ENCODE data around the gene TLCD3B.

TLCD3B gene

DNA sequence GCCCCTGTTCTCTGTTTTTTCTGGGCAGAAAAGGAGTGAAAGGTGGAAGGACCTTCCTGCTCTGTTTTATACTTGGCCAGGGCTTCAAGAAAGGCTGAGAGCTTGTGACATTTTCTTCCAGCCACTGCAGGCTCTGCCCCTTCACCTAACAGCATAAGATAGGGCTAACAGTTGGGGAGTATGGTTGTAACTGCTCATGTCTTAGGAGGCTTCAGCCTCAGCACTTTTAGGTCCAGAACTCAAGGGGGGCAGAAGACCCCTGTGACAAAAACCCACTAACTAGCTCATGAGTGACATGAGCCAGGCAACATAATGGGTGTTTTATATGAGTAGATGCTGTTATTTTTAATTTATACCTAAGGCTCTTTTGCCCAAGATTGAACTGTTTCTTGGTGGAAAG lies 39.4 kb upstream of the TLCD3B start:
- no peak overlapping the region for H3K4me3 ChIP-seq (ENCODE audit: low read depth, low read length)
- no peak for DNase-seq (ENCODE audit: low read depth)
- TF ChIP-seq, protein P1, sequence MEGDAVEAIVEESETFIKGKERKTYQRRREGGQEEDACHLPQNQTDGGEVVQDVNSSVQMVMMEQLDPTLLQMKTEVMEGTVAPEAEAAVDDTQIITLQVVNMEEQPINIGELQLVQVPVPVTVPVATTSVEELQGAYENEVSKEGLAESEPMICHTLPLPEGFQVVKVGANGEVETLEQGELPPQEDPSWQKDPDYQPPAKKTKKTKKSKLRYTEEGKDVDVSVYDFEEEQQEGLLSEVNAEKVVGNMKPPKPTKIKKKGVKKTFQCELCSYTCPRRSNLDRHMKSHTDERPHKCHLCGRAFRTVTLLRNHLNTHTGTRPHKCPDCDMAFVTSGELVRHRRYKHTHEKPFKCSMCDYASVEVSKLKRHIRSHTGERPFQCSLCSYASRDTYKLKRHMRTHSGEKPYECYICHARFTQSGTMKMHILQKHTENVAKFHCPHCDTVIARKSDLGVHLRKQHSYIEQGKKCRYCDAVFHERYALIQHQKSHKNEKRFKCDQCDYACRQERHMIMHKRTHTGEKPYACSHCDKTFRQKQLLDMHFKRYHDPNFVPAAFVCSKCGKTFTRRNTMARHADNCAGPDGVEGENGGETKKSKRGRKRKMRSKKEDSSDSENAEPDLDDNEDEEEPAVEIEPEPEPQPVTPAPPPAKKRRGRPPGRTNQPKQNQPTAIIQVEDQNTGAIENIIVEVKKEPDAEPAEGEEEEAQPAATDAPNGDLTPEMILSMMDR (IDR thresholded peaks at IDR 0.05; ENCODE audit: low read depth, low read length, missing control alignments) = no peak
- in situ Hi-C loops (cut with HindIII; ENCODE audit: low sequenced_read_pairs) = loop anchor here (10.0 kb wide), 1 partner anchor 324 kb away; the partner anchor contains the start of gene ZNF48

DNA sequence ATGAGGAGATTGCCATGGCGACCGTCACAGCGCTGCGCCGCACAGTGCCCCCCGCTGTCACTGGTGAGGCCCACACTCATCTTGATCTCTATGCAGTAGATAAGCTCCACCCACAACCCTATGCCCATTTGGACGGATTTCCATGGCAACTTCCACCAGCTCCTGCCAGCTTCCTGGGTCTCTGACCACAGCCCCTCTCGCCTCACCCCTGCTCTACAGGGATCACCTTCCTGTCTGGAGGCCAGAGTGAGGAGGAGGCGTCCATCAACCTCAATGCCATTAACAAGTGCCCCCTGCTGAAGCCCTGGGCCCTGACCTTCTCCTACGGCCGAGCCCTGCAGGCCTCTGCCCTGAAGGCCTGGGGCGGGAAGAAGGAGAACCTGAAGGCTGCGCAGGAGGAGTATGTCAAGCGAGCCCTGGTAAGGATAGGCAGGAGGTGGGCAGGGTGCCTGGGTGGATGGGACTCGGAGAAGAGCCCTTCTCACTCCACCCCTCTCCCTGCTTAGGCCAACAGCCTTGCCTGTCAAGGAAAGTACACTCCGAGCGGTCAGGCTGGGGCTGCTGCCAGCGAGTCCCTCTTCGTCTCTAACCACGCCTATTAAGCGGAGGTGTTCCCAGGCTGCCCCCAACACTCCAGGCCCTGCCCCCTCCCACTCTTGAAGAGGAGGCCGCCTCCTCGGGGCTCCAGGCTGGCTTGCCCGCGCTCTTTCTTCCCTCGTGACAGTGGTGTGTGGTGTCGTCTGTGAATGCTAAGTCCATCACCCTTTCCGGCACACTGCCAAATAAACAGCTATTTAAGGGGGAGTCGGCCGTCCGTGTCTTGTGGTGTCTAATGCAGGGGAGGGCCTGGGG lies 38.8 kb upstream of the TLCD3B start:
- in situ Hi-C loops (cut with HindIII; ENCODE audit: low sequenced_read_pairs) = loop anchor here (10.0 kb wide), 1 partner anchor 325 kb away; the partner anchor contains the start of gene ZNF48
- no peak for DNase-seq (ENCODE audit: low read depth)
- TF ChIP-seq, protein P1 (IDR thresholded peaks at IDR 0.05; ENCODE audit: low read depth, low read length, missing control alignments) = no peak
- no peak overlapping the region for H3K4me3 ChIP-seq (ENCODE audit: low read depth, low read length)

DNA sequence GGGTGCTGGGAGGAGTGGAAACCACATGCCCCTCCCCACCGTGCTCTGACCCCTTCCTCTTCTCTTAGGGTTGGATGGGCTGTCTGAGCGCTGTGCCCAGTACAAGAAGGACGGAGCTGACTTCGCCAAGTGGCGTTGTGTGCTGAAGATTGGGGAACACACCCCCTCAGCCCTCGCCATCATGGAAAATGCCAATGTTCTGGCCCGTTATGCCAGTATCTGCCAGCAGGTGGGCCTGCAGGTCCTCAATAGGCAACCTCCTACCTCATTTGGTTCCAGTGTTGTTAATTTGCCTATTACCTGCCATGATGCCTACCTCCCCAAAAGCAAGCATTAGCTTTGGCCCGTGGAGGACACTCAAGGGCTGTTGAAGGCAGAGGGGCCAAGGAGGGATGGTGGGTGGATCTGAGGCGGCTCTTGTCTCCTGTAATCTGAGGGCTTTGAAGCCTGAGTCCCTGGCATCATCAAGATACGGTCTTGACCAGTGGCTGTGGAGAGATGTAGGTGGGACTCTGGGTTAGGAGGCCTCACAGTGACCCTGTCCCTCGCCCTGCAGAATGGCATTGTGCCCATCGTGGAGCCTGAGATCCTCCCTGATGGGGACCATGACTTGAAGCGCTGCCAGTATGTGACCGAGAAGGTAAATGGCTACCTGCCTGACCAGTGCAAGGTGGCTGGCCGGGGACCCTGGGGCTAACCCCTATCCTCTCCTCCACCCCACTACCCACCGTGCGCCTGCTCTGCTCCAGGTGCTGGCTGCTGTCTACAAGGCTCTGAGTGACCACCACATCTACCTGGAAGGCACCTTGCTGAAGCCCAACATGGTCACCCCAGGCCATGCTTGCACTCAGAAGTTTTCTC lies 37.9 kb upstream of the TLCD3B start:
- in situ Hi-C loops (cut with HindIII; ENCODE audit: low sequenced_read_pairs) = no loop called here
- TF ChIP-seq, protein P1 (IDR thresholded peaks at IDR 0.05; ENCODE audit: low read depth, low read length, missing control alignments) = peak; percentile 63
- no peak overlapping the region for H3K4me3 ChIP-seq (ENCODE audit: low read depth, low read length)
- no peak for DNase-seq (ENCODE audit: low read depth)

DNA sequence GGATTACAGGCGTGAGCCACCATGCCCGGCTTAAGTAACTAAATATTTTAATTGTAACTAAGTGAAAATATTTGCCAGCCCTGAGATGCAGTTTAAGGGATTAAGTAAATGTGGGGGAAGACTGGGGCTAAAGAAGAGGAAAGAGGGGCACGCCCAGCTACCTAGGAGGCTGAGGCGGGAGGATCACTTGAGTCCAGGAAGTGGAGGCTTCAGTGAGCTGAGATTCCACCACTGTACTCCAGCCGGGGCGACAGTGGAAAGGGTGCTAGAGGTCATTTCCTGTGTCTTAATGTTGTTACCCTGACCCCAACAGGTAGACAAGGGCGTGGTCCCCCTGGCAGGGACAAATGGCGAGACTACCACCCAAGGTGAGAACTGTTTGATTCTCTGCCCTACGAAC lies 37.3 kb upstream of the TLCD3B start:
- DNase-seq (ENCODE audit: low read depth) = no peak
- TF ChIP-seq, protein P1 (IDR thresholded peaks at IDR 0.05; ENCODE audit: low read depth, low read length, missing control alignments) = no peak
- in situ Hi-C loops (cut with HindIII; ENCODE audit: low sequenced_read_pairs) = no loop called here
- no peak overlapping the region for H3K4me3 ChIP-seq (ENCODE audit: low read depth, low read length)

DNA sequence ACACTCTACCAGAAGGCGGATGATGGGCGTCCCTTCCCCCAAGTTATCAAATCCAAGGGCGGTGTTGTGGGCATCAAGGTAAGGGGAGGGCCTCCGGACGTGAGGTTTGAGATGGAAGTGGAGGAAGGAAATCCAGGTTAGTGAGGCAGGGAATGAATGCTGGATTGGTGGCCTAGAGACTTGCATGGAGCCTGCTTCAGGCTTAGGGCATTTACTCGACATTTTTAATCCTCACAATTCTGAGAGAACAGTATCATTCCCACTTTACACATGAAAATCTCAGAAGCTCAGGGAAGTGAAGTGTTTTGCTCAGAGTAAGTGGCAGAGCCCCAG lies 36.5 kb upstream of the TLCD3B start:
- no peak for DNase-seq (ENCODE audit: low read depth)
- in situ Hi-C loops (cut with HindIII; ENCODE audit: low sequenced_read_pairs) = no loop called here
- TF ChIP-seq, protein P1 (IDR thresholded peaks at IDR 0.05; ENCODE audit: low read depth, low read length, missing control alignments) = no peak
- peak overlapping the region; percentile 80 for H3K4me3 ChIP-seq (ENCODE audit: low read depth, low read length)

DNA sequence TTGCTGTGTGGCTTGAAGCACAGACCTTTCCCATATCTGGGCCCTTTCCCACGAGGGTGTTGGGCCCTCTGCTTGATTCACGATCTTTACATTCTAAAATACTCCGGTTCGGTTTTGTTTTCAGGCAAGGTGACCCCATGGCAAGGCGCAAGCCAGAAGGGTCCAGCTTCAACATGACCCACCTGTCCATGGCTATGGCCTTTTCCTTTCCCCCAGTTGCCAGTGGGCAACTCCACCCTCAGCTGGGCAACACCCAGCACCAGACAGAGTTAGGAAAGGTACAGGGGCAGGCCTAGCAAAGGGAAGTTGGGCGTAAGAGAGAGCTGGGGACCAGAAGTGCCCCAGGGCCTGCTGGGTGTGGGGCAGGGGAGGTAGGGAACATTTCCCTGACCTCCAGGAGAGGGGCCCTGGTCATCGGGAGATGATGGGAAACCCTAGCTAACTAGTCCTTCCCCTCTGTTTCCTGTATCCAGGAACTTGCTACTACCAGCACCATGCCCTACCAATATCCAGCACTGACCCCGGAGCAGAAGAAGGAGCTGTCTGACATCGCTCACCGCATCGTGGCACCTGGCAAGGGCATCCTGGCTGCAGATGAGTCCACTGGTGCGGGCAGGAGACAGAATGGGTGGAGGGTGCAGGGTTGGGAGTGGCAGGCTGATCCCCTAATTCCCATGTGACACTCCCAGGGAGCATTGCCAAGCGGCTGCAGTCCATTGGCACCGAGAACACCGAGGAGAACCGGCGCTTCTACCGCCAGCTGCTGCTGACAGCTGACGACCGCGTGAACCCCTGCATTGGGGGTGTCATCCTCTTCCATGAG lies 35.9 kb upstream of the TLCD3B start:
- TF ChIP-seq, protein P1 (IDR thresholded peaks at IDR 0.05; ENCODE audit: low read depth, low read length, missing control alignments) = no peak
- no peak for DNase-seq (ENCODE audit: low read depth)
- peak overlapping the region; percentile 80 for H3K4me3 ChIP-seq (ENCODE audit: low read depth, low read length)
- in situ Hi-C loops (cut with HindIII; ENCODE audit: low sequenced_read_pairs) = no loop called here
